ENCODE results near the gene KRT86. TPM values are rescaled to one million over a fixed set of nuclear protein-coding genes. Genes with fewer than 3 reads are reported as not detected.

Gene KRT86
- total and polyA plus RNA-seq, 8 donors: 0.07 to 1.7 (median 0.24) TPM; not detected in 1

- intact Hi-C loops (cut with DNase I): no loop called here
- no peak for ATAC-seq
- Histone ChIP-seq H3K4me1 (peaks cover 16 to 31% of the 10 kb centered on the region in 2 donors), H3K36me3 (peaks cover 0 to 4% of the 10 kb centered on the region in 2 donors), H3K4me3 (no peak overlapping the region), H3K27me3 (peaks cover 0 to 7% of the 10 kb centered on the region in 2 donors), H3K9me3 (no peaks in the 10 kb centered on the region), H3K27ac (peak overlapping the region in 1 of 2 donors; percentile 66)
- no peak for DNase-seq
- TF ChIP-seq CTCF (IDR thresholded peaks at IDR 0.05): no peak
Observed at GRCh38 chr12:52243259-52243855, 31.1 kb upstream of the KRT86 start.

DNA sequence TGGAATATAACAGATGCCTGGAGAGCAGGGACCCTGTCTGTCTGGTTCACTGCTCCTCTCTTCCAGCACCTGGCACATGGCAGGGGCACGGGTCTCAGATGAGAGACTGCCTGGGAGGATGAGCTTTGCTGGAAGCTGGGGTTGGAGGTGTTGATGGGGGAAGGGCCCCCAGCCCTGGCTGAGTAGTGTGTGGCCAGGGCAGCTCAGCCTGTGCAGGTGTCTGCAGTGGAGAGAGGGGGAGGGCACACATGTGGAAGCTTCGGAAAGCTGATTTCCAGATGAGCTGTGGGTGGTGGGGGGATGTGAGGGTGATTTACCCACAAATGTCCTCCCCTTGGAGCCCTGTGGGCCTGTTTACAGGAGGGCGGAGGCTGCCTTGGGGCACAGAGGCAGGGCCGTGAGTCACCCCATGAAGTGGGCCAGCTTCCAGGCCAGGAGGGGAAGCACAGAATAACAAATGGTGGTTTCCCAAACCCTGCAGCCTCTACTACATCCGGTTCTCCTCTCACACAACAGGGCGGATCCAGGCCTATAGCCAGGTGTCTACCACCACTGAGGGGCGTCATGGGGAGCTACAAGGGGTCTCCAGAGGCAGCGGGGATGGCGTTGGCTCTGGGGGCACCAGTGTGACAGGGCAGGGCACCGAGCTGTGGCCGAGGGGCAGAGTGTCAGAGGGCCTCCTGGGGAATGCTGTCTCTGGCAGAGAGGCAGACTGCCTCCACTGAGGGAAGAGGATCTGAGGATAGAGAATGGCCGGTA is 30.4 kb upstream of the KRT86 start:
- no peaks in the 10 kb centered on the region for H3K9me3 ChIP-seq
- H3K36me3 ChIP-seq: peaks cover 0 to 4% of the 10 kb centered on the region in 2 donors
- ATAC-seq (peak; percentile 77), DNase-seq (peak in 2 of 4 donors; percentile 89 to 90)
- intact Hi-C loops (cut with DNase I): no loop called here
- peaks cover 20 to 31% of the 10 kb centered on the region in 2 donors for H3K4me1 ChIP-seq
- no peak for TF ChIP-seq CTCF (IDR thresholded peaks at IDR 0.05)
- peak overlapping the region; percentile 62 to 66 for H3K27ac ChIP-seq
- H3K27me3 ChIP-seq: peaks cover 0 to 13% of the 10 kb centered on the region in 2 donors
- no peak overlapping the region for H3K4me3 ChIP-seq

DNA sequence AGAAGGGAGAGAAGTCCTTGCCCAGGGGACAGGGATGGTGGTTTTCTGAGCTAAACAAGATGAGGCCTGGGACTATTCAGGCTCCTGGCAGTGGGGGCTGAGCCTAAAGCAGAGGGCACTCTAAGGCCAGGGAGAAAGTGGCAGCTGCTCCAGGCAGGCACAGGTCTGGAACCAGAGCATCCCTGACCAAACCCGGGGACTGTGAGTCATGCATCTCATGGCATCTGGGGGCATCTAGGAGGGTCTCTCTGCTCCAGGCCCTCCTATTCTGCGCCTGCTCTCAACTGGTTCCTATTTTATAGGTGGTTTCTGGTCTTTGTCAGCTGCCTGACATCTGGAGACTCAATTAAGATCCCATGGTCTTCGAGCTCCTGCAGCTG is 29.8 kb upstream of the KRT86 start:
- Histone ChIP-seq H3K27me3 (peaks cover 0 to 19% of the 10 kb centered on the region in 2 donors), H3K4me1 (peaks cover 20 to 31% of the 10 kb centered on the region in 2 donors), H3K27ac (peak overlapping the region; percentile 62 to 66), H3K36me3 (peaks cover 0 to 4% of the 10 kb centered on the region in 2 donors), H3K9me3 (no peaks in the 10 kb centered on the region), H3K4me3 (no peak overlapping the region)
- ATAC-seq: no peak
- intact Hi-C loops (cut with DNase I): no loop called here
- DNase-seq: no peak
- TF ChIP-seq CTCF (IDR thresholded peaks at IDR 0.05): no peak

DNA sequence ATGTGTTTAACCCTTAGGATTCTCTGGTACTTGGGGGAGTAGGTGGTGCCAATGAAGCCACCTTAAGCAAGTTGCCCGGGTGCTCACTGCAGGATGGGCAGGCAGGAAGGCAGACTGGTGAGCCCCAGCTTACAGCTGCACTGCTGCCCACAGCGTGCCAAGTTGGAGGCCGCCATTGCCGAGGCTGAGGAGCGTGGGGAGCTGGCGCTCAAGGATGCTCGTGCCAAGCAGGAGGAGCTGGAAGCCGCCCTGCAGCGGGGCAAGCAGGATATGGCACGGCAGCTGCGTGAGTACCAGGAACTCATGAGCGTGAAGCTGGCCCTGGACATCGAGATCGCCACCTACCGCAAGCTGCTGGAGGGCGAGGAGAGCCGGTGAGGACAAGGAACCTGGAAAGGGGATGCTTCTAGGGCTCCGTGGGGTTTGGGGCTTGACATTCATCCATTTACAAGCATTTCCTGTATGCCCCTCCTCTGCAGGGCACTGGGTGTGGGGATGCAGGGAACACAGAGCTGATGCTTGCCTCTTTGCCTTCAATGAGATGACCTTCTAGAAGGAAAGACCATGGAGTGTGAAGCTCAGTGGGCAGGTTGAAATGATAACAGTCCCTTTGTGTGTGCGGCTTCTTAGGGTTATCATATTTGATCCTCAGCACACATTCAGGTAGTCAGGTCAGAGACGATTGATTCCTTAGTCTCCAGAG is 29.0 kb upstream of the KRT86 start:
- TF ChIP-seq CTCF (IDR thresholded peaks at IDR 0.05): no peak
- ATAC-seq: no peak
- no peak overlapping the region for H3K4me3 ChIP-seq
- intact Hi-C loops (cut with DNase I): no loop called here
- DNase-seq: peak in 1 of 4 donors; percentile 77
- no peak overlapping the region for H3K27ac ChIP-seq
- peaks cover 20 to 31% of the 10 kb centered on the region in 2 donors for H3K4me1 ChIP-seq
- peaks cover 7 to 27% of the 10 kb centered on the region in 2 donors for H3K27me3 ChIP-seq
- peaks cover 0 to 8% of the 10 kb centered on the region in 2 donors for H3K36me3 ChIP-seq
- H3K9me3 ChIP-seq: no peaks in the 10 kb centered on the region

Measured in left lung (tissue), 10 donors.